SK-N-SH (cell line): Measurements from ENCODE around the gene ARID3A.

Experiments
- CHD2 ChIP-seq: fragments of 150-350 bp; IDR thresholded peaks from 2 replicates; pipeline ENCODE4 v1.6.1; 2018; ENCODE audit warnings: low read length; ENCODE audit not compliant: partially characterized antibody
- EP300 ChIP-seq, 2 experiments: IDR thresholded peaks; 2 replicates each; pipeline versions ENCODE4 v1.4.0 to v1.6.1; 2012; ENCODE audit warnings: borderline replicate concordance in 1 of 2, low read depth in 1 of 2, low read length in 1 of 2
- EZH2phosphoT487 ChIP-seq: fragments of 200-600 bp; sonication (generic); IDR thresholded peaks from 2 replicates; pipeline ENCODE4 v1.6.1; 2017; ENCODE audit warnings: low read depth, mixed run types, mild to moderate bottlenecking, antibody characterized with exemption, moderate library complexity, borderline replicate concordance
- FOXJ3 ChIP-seq: sonication (generic); formaldehyde crosslinking; IDR thresholded peaks from 2 replicates; pipeline ENCODE4 v1.5.1; 2020; ENCODE audit warnings: mild to moderate bottlenecking, missing genetic modification reagents
- POLR2AphosphoS5 ChIP-seq: IDR thresholded peaks from 2 replicates; pipeline ENCODE4 v1.6.1; 2012; ENCODE audit warnings: low read depth, low read length
- RAD21 ChIP-seq: IDR thresholded peaks from 2 replicates; pipeline ENCODE4 v1.6.1; 2012; ENCODE audit warnings: mild to moderate bottlenecking, low read length
- TAF1 ChIP-seq: IDR thresholded peaks from 2 replicates; pipeline ENCODE4 v1.6.1; 2012; ENCODE audit warnings: low read depth, mild to moderate bottlenecking, low read length, moderate library complexity, borderline replicate concordance
- TF ChIP-seq, protein P1 (sequence below): fragments of 200-600 bp; sonication (generic); IDR thresholded peaks from 2 replicates; pipeline ENCODE4 v1.6.1; 2017; ENCODE audit warnings: antibody characterized with exemption, mild to moderate bottlenecking, moderate library complexity
- TF ChIP-seq, protein P2 (sequence below): fragments of 150-350 bp; IDR thresholded peaks from 2 replicates; pipeline ENCODE4 v1.6.1; 2017; ENCODE audit warnings: antibody characterized with exemption, low read length, low read depth, borderline replicate concordance
- TF ChIP-seq, protein P3 (sequence below): IDR thresholded peaks from 2 replicates; pipeline ENCODE4 v1.6.1; 2012; ENCODE audit warnings: mild to moderate bottlenecking, low read depth, low read length, moderate library complexity

DNA sequence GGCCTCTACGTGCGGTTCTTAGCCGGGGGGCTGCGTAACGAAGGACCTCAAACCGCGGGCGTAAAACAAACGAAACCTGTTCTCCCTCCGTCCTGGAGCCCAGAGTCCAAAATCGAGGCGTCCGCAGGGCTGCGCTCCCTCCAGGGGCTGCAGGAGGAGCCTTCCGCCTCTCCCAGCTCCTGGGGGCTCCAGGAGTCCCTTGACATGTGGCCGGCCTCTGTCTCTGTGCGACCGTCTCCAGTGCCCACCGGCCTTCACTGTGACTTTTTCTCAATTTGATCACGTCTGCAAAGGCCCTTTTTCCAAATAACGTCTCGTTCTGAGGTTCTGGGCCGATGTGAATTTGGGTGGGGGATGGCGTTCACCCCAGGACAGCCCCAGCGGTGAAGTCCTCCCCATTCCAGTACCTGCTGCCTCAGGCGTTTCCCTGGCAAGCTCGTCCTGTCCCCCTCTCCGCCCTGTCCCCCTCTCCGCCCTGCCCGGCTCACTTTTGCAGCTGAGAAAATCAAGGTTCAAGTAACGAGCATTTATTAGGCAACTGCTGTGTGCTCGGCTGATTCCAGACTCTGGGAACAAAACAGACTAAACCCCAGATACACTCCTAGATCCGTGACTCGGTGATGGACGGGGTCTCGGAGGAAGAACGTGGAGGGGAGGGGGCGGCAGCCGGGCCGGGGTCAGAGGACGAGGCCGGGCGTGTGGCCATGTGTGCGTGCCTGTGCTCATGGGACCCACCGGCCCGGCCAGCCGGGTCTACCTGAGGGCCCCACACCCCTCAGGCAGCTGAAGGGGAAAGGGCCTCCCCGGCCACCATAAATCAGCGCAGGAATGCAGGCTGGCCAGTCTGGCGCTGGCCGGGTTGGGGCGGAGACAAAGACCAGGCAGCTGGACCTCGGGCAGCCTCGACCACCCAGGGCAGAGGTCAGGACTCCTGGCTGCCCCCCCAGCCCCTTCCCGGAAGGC is 30.2 kb downstream of the ARID3A start:
- TF ChIP-seq TAF1: no peak
- TF ChIP-seq POLR2AphosphoS5: no peak
- TF ChIP-seq FOXJ3 (CRISPR knock-in tag): no peak
- TF ChIP-seq, protein P1, sequence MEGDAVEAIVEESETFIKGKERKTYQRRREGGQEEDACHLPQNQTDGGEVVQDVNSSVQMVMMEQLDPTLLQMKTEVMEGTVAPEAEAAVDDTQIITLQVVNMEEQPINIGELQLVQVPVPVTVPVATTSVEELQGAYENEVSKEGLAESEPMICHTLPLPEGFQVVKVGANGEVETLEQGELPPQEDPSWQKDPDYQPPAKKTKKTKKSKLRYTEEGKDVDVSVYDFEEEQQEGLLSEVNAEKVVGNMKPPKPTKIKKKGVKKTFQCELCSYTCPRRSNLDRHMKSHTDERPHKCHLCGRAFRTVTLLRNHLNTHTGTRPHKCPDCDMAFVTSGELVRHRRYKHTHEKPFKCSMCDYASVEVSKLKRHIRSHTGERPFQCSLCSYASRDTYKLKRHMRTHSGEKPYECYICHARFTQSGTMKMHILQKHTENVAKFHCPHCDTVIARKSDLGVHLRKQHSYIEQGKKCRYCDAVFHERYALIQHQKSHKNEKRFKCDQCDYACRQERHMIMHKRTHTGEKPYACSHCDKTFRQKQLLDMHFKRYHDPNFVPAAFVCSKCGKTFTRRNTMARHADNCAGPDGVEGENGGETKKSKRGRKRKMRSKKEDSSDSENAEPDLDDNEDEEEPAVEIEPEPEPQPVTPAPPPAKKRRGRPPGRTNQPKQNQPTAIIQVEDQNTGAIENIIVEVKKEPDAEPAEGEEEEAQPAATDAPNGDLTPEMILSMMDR: no peak
- TF ChIP-seq EZH2phosphoT487: no peak
- TF ChIP-seq, protein P2, sequence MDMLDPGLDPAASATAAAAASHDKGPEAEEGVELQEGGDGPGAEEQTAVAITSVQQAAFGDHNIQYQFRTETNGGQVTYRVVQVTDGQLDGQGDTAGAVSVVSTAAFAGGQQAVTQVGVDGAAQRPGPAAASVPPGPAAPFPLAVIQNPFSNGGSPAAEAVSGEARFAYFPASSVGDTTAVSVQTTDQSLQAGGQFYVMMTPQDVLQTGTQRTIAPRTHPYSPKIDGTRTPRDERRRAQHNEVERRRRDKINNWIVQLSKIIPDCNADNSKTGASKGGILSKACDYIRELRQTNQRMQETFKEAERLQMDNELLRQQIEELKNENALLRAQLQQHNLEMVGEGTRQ: no peak
- TF ChIP-seq, protein P3, sequence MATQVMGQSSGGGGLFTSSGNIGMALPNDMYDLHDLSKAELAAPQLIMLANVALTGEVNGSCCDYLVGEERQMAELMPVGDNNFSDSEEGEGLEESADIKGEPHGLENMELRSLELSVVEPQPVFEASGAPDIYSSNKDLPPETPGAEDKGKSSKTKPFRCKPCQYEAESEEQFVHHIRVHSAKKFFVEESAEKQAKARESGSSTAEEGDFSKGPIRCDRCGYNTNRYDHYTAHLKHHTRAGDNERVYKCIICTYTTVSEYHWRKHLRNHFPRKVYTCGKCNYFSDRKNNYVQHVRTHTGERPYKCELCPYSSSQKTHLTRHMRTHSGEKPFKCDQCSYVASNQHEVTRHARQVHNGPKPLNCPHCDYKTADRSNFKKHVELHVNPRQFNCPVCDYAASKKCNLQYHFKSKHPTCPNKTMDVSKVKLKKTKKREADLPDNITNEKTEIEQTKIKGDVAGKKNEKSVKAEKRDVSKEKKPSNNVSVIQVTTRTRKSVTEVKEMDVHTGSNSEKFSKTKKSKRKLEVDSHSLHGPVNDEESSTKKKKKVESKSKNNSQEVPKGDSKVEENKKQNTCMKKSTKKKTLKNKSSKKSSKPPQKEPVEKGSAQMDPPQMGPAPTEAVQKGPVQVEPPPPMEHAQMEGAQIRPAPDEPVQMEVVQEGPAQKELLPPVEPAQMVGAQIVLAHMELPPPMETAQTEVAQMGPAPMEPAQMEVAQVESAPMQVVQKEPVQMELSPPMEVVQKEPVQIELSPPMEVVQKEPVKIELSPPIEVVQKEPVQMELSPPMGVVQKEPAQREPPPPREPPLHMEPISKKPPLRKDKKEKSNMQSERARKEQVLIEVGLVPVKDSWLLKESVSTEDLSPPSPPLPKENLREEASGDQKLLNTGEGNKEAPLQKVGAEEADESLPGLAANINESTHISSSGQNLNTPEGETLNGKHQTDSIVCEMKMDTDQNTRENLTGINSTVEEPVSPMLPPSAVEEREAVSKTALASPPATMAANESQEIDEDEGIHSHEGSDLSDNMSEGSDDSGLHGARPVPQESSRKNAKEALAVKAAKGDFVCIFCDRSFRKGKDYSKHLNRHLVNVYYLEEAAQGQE: no peak
- no peak for TF ChIP-seq RAD21
- no peak for TF ChIP-seq CHD2
- TF ChIP-seq EP300 (IDR thresholded peaks at IDR 0.05; ENCODE audit: borderline replicate concordance in 1 of 2, low read depth in 1 of 2, low read length in 1 of 2): no peak
